ENCODE data around the gene ASXL1.

The ASXL1 gene

GRCh38 chr20:32481311-32482142 lies 123.4 kb downstream of the ASXL1 start:
- no peak for DNase-seq (ENCODE audit: low read depth)

GRCh38 chr20:32482143-32482441 lies 124.0 kb downstream of the ASXL1 start:
- DNase-seq (ENCODE audit: low read depth), result no peak

GRCh38 chr20:32482442-32483261 lies 124.5 kb downstream of the ASXL1 start:
- DNase-seq (ENCODE audit: low read depth), result no peak

- peak; percentile 26 for DNase-seq (ENCODE audit: low read depth)
These were observed 125.5 kb downstream of the ASXL1 start for GRCh38 chr20:32483351-32484224.

- no peak for DNase-seq (ENCODE audit: low read depth)
These were observed 126.3 kb downstream of the ASXL1 start for GRCh38 chr20:32484225-32484957.

GRCh38 chr20:32484958-32485769 lies 127.0 kb downstream of the ASXL1 start:
- peak; percentile 68 for DNase-seq (ENCODE audit: low read depth)

- DNase-seq (ENCODE audit: low read depth), result no peak
These were observed 127.8 kb downstream of the ASXL1 start for GRCh38 chr20:32485770-32486478.

GRCh38 chr20:32487381-32487780 lies 129.2 kb downstream of the ASXL1 start:
- DNase-seq (ENCODE audit: low read depth), result no peak

- no peak for DNase-seq (ENCODE audit: low read depth)
These were observed 130.1 kb downstream of the ASXL1 start for GRCh38 chr20:32488066-32488838.

Data from stimulated activated CD8-positive, alpha-beta memory T cell treated with anti-CD3 and anti-CD28 coated beads, Interleukin-15, amount 100 ng/mL, for 1 hour (primary cell).